Nephron (organoid): ENCODE data around the gene PRKCH.

ENCODE experiments used
- H3K27ac Mint-ChIP-seq, 3 experiments: 2 replicates each; pipeline ENCODE4 v1.8.0; 2020; ENCODE audit warnings: mixed read lengths in 3 of 3, mild to moderate bottlenecking in 2 of 3, moderate library complexity in 1 of 3
- H3K27me3 Mint-ChIP-seq: 2 replicates; pipeline ENCODE4 v1.8.0; 2021; ENCODE audit warnings: low read depth, mild to moderate bottlenecking, moderate library complexity, mixed read lengths
- H3K36me3 Mint-ChIP-seq: 2 replicates; pipeline ENCODE4 v1.8.0; 2020; ENCODE audit warnings: low read depth, mixed read lengths
- H3K4me1 Mint-ChIP-seq: 2 replicates; pipeline ENCODE4 v1.8.0; 2020; ENCODE audit warnings: mixed read lengths
- H3K4me3 Mint-ChIP-seq, 3 experiments: 2 replicates each; pipeline ENCODE4 v1.8.0; 2020; ENCODE audit warnings: mild to moderate bottlenecking in 3 of 3, mixed read lengths in 3 of 3, moderate library complexity in 2 of 3
- H3K9me3 Mint-ChIP-seq: 2 replicates; pipeline ENCODE4 v1.8.0; 2020; ENCODE audit warnings: mixed read lengths
- TF ChIP-seq, protein P1 (sequence below), 3 experiments: fragments of 200-600 bp; sonication (generic); IDR thresholded peaks; one replicate each; pipeline ENCODE4 v1.5.0; 2021; ENCODE audit warnings: antibody characterized with exemption in 3 of 3; ENCODE audit not compliant: unreplicated experiment in 3 of 3

Gene PRKCH

GRCh38 chr14:61434311-61434710 is 112.9 kb downstream of the PRKCH start:
- peaks cover 17% of the 10 kb centered on the region for H3K4me1 Mint-ChIP-seq
- no peak overlapping the region for H3K27ac Mint-ChIP-seq
- H3K27me3 Mint-ChIP-seq, result peaks cover 3% of the 10 kb centered on the region
- peaks cover 7% of the 10 kb centered on the region for H3K9me3 Mint-ChIP-seq
- no peaks in the 10 kb centered on the region for H3K36me3 Mint-ChIP-seq
- TF ChIP-seq, protein P1, sequence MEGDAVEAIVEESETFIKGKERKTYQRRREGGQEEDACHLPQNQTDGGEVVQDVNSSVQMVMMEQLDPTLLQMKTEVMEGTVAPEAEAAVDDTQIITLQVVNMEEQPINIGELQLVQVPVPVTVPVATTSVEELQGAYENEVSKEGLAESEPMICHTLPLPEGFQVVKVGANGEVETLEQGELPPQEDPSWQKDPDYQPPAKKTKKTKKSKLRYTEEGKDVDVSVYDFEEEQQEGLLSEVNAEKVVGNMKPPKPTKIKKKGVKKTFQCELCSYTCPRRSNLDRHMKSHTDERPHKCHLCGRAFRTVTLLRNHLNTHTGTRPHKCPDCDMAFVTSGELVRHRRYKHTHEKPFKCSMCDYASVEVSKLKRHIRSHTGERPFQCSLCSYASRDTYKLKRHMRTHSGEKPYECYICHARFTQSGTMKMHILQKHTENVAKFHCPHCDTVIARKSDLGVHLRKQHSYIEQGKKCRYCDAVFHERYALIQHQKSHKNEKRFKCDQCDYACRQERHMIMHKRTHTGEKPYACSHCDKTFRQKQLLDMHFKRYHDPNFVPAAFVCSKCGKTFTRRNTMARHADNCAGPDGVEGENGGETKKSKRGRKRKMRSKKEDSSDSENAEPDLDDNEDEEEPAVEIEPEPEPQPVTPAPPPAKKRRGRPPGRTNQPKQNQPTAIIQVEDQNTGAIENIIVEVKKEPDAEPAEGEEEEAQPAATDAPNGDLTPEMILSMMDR (IDR thresholded peaks at IDR 0.05; ENCODE audit: unreplicated experiment in 3 of 3), result no peak
- no peak overlapping the region for H3K4me3 Mint-ChIP-seq

DNA sequence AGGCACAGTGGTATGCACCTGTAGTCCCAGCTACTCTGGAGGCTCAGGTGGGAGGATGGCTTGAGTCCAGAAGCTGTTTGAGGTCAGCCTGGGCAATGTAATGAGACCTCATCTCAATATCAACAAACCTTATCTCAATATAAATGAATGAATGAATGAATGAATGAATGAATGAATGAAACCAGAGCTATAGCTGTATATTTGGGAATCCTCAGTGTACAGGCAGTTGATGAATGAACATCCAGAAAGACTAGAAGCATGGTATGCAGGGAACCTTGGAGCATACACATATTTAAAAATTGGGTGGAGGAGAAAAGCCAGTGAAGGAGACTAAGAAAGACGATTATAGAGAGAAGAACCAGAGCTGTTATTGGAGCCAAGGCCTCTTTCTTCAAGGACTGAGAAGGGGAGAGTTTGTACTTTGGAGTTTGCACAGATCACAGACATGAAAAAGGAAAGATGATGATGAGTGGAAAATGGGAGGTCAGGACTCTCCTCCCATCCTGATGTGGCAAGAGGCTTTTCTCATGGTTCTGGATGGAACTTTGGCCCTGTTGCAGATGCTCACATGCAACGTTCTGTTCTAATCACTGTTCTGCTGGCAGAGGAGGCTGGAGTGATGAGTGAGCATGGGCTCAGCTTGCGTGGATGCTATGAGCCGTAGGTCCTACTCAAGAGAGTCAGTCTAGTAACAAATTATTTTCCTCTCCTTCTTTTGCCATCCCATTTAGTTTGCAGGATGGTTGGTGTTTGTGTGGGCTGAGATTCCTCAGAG is 114.4 kb downstream of the PRKCH start:
- no peaks in the 10 kb centered on the region for H3K36me3 Mint-ChIP-seq
- peaks cover 8% of the 10 kb centered on the region for H3K27me3 Mint-ChIP-seq
- peaks cover 7% of the 10 kb centered on the region for H3K9me3 Mint-ChIP-seq
- peaks cover 17% of the 10 kb centered on the region for H3K4me1 Mint-ChIP-seq
- H3K27ac Mint-ChIP-seq, result no peak overlapping the region
- TF ChIP-seq, protein P1 (IDR thresholded peaks at IDR 0.05; ENCODE audit: unreplicated experiment in 3 of 3), result no peak
- H3K4me3 Mint-ChIP-seq, result no peak overlapping the region

DNA sequence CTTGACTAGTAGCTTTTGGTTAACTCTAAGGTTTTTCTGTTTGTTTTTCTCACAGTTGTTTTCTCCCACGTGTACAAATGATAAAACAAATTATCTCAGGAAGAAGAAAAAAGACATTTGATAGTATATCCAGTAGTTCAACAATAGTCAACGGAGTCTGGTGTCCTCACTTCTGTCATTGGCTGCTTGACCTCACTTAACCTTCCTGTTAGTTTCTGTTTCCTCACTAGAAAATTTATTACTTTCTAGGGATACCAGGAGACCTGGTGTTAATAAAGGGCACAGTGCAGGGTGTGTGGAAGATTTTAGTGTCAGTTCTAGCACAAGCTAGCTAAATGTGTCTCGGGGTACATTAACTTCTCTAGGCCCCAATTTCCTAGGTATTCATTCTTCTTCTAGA is 116.0 kb downstream of the PRKCH start:
- Mint-ChIP-seq H3K4me3 (no peak overlapping the region), H3K36me3 (no peaks in the 10 kb centered on the region), H3K27ac (no peak overlapping the region), H3K4me1 (peaks cover 17% of the 10 kb centered on the region), H3K27me3 (peaks cover 8% of the 10 kb centered on the region), H3K9me3 (no peaks in the 10 kb centered on the region)
- TF ChIP-seq, protein P1 (IDR thresholded peaks at IDR 0.05; ENCODE audit: unreplicated experiment in 3 of 3), result no peak

DNA sequence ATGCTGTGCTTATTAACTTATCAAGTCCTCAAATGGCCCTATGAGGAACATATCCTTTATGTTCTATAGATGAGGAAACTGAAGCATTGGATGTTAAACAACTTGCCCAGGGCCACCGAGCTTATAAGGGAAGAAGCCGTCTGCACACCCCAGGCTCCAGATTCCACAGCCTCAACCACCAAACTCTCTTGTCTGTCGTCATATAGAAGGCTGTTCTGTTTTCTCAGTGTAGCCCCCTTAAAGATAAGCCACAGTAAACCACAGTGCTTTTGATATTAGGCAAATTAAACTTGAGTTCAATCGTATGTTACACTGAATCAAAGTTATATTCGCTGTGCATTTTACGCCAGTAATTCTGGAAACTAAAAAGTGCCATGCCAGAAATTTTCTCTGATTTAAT is 116.7 kb downstream of the PRKCH start:
- H3K4me1 Mint-ChIP-seq, result peaks cover 16% of the 10 kb centered on the region
- peaks cover 8% of the 10 kb centered on the region for H3K27me3 Mint-ChIP-seq
- no peaks in the 10 kb centered on the region for H3K9me3 Mint-ChIP-seq
- no peak overlapping the region for H3K4me3 Mint-ChIP-seq
- H3K36me3 Mint-ChIP-seq, result no peaks in the 10 kb centered on the region
- TF ChIP-seq, protein P1 (IDR thresholded peaks at IDR 0.05; ENCODE audit: unreplicated experiment in 3 of 3), result no peak
- H3K27ac Mint-ChIP-seq, result no peak overlapping the region

DNA sequence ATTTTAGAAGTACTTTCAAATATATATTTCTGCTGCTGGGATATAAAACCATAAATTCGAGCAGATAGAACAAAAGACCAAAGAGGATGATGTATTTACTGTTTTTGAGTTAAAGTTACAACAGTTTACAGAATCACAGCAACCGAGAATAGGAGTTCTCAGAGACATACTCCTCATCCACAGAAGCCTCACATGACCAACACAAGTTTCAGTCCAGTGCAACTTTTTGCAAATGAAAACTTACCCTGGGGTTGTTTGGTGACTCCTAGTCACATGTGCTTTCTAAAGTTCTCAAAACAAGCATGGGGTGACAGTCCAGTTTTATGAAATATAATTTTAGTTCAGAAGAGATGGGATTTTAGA is 117.1 kb downstream of the PRKCH start:
- H3K4me3 Mint-ChIP-seq, result no peak overlapping the region
- peaks cover 12% of the 10 kb centered on the region for H3K4me1 Mint-ChIP-seq
- H3K27ac Mint-ChIP-seq, result no peak overlapping the region
- no peaks in the 10 kb centered on the region for H3K36me3 Mint-ChIP-seq
- H3K9me3 Mint-ChIP-seq, result no peaks in the 10 kb centered on the region
- peaks cover 8% of the 10 kb centered on the region for H3K27me3 Mint-ChIP-seq
- TF ChIP-seq, protein P1 (IDR thresholded peaks at IDR 0.05; ENCODE audit: unreplicated experiment in 3 of 3), result no peak
